ENCODE data around the gene WAPL. TPM values are rescaled to one million over a fixed set of nuclear protein-coding genes. Genes with fewer than 3 reads are reported as not detected.

The WAPL gene
- total and polyA plus RNA-seq, 9 of the 15 experiments (the other 6 are each of a cell fraction or from before 2014, with no cell fraction given) = 14.3 to 36.4 (median 25.3) TPM

DNA sequence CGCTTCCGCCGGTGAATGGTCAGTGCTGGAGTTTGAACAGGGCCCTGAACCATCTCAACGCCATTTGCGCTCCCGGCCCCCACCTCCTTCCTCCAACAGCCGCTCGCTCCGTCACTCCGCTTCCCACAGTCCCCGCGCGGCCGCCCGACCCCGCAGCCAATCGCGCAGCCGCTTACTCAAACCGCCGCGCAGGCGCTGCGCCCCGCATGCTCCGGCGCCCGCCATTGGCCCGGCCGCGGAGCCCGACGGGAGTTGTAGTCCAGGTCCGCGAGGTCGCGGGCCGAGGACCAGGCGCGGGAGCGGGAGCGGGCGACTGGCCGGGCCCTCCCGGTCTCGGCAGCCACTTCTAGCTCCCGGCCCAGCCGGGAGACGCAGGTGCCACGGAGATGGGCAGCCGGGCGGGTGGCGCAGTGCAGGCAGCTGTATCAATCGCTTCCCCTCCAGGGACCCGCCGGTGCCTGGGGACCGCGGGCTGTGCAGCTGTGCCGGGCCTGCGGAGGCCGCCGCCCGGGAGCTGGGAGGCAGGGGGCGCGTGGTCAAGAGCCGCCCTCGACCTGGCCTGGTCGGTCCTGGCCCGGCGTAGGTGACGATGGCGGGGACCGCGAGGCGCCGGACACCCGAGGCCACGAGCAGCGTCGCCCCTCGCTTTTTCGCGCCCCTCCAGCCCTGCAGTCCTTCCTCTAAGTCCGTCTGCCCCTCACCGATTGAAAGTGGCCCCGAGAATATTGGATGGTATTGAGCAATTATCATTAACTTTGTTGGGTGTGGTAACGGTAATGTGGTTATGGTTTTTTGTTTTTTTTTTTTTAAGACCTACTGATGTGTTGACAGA lies at the start of gene WAPL (continued):
- TF ChIP-seq, protein P1, sequence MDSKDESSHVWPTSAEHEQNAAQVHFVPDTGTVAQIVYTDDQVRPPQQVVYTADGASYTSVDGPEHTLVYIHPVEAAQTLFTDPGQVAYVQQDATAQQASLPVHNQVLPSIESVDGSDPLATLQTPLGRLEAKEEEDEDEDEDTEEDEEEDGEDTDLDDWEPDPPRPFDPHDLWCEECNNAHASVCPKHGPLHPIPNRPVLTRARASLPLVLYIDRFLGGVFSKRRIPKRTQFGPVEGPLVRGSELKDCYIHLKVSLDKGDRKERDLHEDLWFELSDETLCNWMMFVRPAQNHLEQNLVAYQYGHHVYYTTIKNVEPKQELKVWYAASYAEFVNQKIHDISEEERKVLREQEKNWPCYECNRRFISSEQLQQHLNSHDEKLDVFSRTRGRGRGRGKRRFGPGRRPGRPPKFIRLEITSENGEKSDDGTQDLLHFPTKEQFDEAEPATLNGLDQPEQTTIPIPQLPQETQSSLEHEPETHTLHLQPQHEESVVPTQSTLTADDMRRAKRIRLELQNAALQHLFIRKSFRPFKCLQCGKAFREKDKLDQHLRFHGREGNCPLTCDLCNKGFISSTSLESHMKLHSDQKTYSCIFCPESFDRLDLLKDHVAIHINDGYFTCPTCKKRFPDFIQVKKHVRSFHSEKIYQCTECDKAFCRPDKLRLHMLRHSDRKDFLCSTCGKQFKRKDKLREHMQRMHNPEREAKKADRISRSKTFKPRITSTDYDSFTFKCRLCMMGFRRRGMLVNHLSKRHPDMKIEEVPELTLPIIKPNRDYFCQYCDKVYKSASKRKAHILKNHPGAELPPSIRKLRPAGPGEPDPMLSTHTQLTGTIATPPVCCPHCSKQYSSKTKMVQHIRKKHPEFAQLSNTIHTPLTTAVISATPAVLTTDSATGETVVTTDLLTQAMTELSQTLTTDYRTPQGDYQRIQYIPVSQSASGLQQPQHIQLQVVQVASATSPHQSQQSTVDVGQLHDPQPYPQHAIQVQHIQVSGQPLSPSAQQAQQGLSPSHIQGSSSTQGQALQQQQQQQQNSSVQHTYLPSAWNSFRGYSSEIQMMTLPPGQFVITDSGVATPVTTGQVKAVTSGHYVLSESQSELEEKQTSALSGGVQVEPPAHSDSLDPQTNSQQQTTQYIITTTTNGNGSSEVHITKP (IDR thresholded peaks at IDR 0.05; ENCODE audit: partially characterized antibody) = peak; percentile 74
- TF ChIP-seq, protein P2, sequence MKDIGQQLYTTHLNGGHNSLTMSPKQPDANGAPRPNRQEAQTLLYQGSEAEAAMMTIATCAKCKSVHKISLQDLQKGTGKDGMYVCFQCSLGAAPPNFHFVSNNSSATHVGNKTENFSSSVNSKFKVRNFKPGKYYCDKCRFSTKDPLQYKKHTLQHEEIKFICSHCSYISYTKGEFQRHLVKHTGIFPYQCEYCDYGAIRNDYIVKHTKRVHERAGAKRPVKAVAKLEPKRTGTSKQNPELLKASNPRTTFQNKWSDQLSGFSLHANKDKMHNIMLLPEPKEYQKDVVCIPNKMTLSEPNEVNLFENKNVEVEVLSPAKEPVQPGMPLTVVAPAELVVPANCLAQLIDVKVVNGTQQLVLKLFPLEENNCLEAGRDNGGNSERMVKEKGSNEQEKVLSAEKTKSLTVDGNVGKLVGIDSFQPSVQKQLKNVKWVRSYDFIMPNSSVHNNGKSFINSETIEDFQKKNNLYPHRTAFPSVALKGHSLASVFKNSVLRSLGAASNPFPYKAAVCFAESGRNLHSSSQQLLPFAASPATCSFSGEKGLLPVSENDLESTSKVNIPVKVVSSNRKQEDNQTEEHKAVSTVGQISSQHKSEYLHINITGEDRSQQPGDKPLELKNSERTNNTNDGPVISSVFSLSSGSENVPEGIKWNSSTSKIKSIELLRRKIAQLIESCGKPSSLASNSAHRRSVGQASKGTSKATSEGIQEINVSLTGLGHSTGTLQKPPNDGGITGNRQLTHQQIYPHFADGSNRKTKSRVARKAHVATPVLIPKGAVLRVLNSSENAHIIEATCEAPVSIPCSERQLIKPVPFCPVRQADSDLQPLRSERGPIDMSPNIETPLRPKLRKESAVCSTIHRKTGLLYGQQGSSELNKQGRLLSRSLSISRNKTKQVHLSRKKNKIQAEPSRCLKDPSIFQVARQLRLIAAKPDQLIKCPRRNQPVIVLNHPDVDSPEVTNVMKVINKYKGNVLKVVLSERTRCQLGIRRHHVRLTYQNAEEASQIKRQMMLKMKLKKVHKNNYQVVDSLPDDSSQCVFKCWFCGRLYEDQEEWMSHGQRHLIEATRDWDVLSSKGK (CRISPR knock-in tag; IDR thresholded peaks at IDR 0.05) = no peak
- TF ChIP-seq FOXJ2 (tag; IDR thresholded peaks at IDR 0.05) = no peak
- TF ChIP-seq SMAD4 (CRISPR knock-in tag; conservative IDR thresholded peaks at IDR 0.05) = 0 out of 2 replicates have a peak, but pooled peaks have one; percentile 27
- no peak for TF ChIP-seq ZNF121 (CRISPR knock-in tag; conservative IDR thresholded peaks at IDR 0.05)
- no peak for TF ChIP-seq ZNF280A (IDR thresholded peaks at IDR 0.05; ENCODE audit: low read depth, partially characterized antibody)
- TF ChIP-seq CCAR2 (IDR thresholded peaks at IDR 0.05; ENCODE audit: low read depth, low read length) = no peak
- no peak for TF ChIP-seq ZMIZ1 (IDR thresholded peaks at IDR 0.05; ENCODE audit: low read depth in 2 of 2, low read length in 2 of 2)
- TF ChIP-seq POLR2AphosphoS2 (IDR thresholded peaks at IDR 0.05; ENCODE audit: low read length) = no peak
- TF ChIP-seq MAX (CRISPR knock-in tag; IDR thresholded peaks at IDR 0.05) = peak; percentile 34; the same call in 1 of the 2 replicates
- TF ChIP-seq FOXK2 (conservative IDR thresholded peaks at IDR 0.05 in 1 of 2, IDR thresholded peaks at IDR 0.05 in 1 of 2; ENCODE audit: low read depth in 2 of 2) = no peak
- no peak for TF ChIP-seq SMAD1 (IDR thresholded peaks at IDR 0.05; ENCODE audit: low read depth, low read length, partially characterized antibody)
- TF ChIP-seq RBM34 (IDR thresholded peaks at IDR 0.05; ENCODE audit: borderline replicate concordance, insufficient read depth, low read length) = no peak

Measured in K562 (cell line).